CD4-positive, alpha-beta T cell treated with Interleukin-4 for 4 hours (primary cell): ENCODE data around the gene ISLR.
"Not testable (repeated sequence)": the region's sequence is repeated elsewhere in the genome, so short reads cannot be mapped to it uniquely, and the experiment has no call there.

ENCODE experiments used
- DNase-seq: peaks from one replicate; pipeline ENCODE4 v3.0.0-alpha.2; 2020

Gene ISLR

DNA sequence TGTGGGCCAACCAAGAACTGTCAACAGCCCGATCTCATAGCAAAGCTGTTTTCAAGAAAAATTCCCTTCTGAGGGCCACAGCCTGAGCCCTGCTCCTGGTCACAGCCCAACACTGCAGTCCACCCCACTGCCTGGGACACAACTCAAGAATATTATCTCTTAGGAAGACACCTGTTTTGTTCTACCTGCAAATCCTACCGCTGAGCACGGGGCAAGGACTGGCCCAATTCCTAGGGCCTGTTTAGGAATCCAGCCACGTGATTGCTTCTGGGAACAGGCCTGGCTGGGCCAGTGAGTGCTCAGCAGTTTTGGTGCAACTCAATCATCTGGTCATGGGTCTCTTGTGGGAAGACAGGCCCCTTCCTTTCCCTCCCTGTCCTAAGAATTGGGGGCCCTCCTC lies 34.9 kb upstream of the ISLR start:
- no peak for DNase-seq

DNA sequence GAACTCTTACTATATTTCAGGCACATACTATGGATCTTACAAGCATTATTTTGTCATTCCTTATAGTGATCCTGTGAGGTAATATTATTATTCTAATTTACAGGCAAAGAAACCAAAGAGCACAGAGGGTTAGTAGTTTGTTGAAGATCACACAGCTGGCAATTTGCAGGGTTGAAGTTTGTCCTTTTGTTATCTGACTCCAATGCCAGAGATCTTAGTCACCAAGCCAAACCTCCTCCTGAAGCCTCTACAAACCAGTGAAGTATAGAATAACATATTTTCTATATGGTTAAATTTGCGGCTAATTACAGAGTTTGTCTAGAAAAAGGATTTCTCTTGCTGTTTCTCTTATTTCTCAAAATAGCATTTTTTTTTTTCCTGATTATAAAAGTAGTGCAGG lies 31.9 kb upstream of the ISLR start:
- no peak for DNase-seq

DNA sequence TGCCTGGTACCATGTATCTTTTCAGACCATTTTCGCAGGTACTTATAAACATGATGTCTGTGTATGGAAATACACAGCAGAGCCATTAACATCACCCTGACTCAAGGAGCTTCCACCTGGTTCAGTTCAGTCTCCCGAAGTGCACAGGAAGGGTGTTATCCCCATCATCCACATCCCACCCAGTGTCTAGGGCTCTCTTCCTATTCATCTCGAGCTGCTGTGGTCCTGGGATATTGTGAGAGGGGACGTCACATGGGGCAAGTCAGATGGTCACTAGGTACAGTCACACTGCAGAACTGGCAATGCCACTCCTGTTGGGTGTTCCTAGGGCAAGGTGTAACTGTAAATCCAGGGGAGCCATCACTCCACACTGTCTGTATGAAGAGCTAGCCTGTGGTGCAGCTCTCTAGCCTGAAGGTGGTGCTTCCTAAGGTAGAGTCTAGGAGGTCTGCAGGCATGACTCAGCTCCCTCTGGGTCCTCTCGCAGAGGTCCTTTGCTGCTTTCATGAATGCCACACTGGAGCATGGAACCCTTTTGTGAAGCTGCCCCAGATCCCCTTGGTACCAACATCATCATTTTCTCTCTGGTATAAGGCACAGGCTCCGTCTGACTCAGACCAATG lies 29.2 kb upstream of the ISLR start:
- no peak for DNase-seq

DNA sequence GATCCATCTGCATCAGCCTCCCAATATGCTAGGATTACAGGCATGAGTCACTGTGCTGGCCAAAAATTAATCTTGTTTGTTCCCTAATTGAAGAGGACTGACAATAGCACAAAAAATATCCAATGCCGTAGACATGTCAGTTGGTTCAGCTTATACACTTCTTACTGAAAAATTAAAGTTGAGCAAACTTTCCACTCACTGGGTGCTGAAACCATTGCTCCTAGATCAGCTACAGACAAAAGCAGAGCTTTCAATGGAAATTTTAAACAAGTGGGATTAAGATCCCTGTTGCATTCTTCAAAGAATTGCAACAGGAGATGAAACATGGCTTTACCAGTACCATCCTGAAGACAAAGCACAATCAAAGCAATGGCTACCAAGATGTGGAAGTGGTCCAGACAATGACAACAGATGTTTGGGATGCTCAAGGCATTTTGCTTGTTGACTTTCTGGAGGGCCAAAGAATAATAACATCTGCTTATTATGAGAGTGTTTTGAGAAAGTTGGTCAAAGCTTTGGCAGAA lies 27.2 kb upstream of the ISLR start:
- no peak for DNase-seq

DNA sequence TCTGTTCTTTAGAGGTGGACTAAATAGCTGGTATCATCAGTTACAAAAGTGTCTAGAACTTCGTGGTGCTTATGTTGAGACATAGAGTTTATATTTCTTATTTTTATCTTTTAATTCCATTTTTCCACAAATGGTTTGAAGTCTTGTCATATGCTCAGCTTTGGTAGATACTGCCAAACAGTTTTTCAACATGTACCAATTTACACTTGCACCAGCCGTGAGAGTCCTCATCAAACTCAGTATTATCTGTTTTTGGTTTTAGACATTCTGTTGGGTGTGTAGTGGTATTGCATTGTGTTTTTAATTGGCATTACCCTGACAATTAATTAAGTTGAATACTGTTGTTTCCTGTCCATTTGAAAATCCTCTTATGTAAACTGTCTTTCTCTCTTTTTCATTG lies 26.5 kb upstream of the ISLR start:
- DNase-seq, result no peak

DNA sequence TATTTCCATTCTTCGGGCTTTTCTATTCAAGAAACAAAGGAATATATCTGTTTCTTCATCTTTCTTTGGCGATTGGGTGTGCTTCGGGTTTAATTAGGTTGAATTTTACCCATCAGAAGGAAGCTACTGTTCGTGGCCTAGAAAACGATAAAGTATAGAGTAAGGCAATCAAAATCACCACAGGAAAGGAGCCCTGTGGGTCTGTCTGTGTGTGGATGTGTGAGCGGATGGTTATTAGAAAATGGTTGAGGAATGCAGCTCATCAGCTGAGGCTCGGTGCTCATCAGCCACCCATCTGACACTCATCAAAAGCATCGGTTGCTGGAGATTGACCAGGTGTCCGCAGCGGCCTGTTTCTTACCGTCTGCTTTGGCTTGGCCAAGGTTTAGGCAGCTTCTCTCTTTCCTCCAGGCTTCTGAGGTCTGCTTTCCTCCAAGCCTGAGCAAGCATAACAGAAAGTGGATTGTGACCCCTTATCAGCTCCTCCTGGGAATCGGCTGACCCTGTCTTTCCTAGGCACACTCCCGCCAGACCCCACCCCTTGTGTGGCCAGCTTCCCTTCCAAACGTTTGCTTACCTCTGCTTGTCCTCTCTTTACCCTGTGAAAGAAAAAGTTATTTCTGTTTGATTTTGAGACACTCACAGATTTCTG lies 17.6 kb upstream of the ISLR start:
- DNase-seq, result no peak

DNA sequence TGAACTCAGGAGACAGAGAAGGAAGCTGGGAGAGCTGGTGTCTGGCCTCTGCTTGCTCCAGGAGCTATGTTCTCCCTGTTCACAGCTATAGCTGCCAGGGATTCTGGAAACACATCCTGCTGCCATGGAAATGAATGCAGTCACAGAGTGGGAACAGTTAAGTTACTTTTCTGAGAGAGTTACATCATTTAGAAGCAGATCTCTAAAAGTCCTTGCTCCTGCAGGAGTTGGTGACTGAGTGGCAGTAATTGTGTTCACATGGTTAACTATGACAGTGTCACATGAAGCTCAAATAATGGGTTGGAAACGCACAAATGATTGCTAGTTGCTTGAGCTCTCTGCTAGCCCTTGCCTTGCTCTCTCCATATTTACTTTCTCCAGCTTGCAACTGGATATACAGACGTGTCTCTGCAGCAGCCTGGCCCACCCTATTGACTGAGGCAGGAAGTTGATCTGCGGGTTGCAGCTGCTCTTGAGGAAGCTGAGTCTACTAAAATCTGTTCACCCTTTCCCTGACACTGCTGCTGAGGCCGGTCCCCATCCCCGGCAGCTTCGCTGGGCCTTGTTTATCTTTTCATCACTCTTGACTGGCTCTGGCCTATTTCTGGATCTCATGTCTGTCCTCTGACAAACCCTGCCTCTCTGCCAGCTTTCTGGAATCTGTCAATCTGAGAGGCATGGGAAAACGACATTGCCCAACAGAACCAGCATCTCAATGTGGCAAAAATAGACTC lies 16.7 kb upstream of the ISLR start:
- no peak for DNase-seq

DNA sequence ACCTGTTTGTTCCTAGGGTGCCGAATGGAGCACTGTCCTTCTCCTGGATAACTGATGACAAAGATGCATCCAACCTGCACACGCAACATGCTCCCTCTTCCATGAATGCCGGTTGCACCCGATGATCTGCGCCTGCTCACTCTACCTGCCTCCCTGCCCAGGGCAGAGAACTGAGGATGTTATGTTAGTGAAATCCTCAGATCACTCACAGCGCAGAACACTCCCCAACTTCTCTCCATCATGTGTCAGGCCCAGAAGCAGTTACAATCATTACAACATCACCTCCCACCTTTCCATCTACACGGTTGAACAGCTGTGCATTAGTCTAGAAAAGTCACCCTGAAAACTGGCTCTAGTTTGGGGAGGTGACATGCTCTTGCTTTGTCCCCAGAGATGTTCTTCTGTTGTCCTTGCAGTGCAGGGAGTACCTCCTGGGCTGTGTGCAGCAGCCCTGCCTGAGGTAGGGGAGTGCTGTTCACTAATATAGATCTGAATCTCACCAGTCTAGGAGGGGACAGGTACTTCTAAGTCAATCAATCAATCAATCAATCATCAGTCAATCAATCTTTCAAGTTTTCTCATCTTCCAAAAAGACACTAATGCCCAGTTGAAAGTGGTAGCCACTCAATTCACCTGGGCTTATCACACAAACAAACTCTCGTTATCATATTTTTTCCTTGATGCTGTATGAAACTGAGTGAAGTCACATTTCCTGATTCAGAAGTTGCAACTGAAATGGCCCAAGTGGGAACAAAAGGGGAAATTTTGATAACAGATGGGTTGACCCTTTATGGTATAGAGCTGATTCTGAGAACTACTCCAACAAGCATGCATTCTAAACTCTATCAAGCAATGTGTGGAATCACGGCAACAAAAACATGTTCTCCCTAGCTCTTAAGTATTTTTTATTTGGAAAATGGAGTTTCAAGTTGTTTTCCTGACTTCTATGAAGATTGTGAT lies 15.4 kb upstream of the ISLR start:
- DNase-seq, result no peak

DNA sequence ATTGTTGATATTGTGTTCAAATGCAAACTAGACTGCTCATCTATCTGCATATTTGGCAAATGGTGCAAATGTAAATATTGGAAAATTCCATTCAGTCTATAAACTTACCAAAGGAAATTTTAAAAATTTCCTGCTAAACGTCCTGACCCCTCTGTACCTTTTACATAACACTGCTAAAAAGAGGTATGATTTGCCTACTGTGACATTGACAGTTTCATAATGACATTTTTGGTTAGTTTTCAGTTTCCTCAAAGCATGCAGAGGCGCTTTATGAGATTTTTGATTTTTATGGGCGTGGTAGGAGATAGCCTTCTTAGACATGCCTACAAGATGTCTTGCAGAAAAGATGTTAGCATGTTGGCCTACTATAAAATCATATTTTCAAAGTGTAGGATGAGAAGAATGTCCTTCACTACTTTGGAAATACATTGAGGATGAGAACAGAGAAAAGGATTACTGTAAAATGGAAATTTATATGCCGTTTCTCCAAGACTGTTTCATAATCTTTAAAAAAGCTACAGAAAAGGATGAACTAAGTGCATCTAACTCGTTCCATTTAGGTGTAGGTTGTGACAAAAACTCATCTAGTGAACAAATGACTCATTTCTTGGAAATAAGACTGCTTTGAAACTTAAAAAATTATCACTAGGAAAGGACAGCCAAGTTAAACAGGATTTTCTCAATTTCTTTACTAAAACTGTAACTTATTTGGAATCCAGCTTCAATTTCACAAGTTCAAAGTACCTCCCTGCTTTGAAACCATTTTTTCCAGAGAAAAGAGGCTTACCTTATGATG lies 14.5 kb upstream of the ISLR start:
- DNase-seq, result no peak

DNA sequence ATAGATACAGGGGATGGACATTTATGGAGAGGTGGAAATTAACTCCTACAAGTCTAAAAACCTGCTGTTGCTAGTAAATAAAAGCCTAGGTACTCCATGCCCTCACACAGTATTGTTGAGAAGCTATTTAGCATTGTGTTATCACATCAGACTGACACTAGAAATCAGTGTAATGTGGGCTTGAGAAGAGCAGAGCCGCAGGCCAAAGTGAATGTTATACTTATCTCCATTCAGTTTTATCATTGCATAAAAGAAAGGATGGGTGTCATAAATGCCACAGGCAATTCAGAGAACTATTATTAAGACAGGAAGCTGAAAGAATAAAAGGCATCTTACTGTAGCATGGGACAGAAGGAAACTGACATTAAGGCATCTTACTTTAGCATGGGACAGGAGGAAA lies 13.7 kb upstream of the ISLR start:
- DNase-seq, result no peak

DNA sequence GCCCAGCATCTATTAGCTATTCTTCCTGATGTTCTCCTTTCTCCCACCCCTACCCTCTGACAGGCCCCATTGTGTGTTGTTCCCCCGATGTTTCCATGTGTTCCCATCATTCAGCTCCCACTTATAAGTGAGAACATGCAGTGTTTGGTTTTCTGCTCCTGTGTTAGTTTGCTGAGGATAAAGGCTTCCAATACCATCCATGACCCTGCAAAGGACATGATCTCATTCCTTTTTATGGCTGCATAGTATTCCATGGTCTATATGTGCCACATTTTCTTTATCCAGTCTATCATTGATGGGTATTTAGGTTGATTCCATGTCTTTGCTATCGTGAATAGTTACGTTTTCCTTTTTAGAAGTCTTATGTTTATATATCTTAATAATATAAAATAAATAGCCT lies 13.1 kb upstream of the ISLR start:
- DNase-seq, result not testable (repeated sequence)

DNA sequence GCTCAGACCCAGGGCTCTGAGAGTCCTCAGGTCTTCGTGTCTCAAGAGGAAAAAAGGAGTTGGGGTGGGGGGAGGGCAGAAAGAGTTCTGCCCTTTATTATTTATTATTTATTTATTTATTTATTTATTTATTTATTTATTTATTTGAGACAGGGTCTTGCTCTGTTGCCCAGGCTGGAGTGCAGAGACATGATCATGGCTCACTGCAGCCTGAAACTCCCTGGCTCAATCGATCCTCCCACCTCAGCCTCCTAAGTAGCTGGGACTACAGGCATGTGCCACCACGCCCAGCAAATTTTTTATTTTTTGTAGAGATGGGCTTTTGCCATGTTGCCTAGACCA lies 11.3 kb upstream of the ISLR start:
- not testable (repeated sequence) for DNase-seq

DNA sequence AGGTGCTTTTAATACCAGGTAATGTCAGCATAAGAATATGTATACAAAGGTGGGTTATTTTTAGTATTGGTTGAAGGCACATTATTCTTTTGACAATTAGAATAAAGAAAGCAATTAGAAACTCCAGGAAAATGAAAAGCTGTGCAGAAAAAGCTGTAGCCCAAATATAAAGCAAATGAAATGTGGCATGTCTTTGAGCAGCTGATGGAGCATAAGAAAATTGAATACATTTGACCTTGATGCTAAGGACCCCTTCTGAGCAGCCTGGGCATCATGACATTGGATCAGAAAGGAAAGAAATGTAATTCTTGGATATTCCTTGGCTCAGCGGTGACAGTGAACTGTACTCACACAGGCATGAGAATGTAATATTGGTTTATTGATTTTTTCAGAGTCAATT lies 8.0 kb upstream of the ISLR start:
- no peak for DNase-seq

DNA sequence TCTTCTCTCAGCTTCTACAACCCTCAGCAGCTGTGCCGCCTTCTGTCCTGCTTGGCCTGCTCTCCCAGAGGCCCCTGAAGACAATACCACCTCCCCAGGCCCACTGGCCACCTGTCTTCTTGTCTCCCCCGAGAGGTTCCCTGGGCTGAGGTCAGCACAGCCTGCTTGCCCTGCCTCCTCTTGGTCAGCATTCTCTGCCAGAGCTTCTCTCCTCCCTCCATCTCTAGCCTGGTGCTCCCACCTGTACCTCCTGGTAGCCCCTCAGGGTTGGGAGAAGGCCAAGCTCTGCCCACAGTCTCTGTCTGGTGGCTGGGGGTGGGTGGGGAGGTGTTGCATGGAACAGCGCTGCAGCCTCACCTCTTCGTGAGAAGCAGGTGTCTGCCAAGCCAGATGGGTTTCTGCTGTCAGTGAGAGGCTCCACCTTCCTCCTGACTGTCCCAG lies 5.6 kb upstream of the ISLR start:
- no peak for DNase-seq

DNA sequence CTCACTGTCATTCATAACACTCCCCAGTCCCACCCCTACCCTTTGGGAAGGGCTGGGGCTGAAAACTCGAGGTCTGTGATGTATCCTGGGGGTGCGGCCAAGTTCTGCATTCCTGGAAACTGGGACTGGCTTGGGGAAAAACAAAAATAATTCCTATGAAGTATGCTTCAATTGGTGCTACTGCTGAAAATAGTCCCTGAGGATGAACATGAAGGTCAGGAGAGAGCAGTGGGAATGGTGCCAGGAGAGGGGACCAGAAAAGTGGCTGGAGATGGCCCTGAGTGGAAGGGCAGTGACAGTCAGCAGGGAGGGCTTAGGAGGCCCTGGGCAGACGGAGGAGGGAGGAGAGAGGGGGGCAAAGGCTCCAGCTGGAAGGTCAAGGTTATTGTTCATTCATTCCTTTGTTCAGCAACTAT lies 4.8 kb upstream of the ISLR start:
- DNase-seq, result no peak

DNA sequence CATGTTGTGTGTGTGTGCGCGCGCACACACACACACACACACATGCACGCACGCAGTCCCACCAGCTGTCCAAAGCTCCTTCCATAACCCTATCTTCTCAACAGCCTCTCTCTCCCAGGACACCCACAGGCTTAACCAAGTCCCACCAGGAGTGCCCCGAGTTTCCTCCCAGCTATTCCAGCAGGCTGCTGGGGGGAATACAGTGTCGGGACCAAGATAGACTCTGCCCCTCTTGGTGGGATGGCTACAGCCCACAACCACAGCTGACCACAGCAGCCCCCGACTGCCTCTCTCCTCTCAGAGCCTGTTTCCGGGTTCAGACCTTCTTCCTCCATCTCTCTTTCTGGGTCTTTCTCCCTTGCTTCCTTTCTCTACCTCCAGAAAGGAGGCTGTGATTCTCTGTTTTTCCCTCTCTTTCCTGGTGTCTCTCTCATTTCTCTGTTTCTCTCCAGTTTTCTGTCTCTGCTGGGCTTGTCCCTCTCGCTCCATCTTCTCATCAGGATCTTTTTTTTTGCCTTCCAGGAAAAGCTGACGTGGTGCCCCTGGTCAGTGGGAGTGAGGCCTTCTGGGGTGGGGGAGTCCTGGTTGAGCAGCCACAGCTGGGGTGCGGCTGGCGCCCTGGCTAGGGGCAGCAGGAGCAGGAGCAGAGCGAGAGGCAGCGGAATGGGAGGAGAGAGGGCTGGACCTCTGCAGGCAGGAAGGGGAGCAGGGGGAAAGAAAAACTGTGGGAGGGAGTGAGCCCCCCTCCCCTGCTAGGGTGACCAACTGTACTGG lies 3.3 kb upstream of the ISLR start:
- no peak for DNase-seq

DNA sequence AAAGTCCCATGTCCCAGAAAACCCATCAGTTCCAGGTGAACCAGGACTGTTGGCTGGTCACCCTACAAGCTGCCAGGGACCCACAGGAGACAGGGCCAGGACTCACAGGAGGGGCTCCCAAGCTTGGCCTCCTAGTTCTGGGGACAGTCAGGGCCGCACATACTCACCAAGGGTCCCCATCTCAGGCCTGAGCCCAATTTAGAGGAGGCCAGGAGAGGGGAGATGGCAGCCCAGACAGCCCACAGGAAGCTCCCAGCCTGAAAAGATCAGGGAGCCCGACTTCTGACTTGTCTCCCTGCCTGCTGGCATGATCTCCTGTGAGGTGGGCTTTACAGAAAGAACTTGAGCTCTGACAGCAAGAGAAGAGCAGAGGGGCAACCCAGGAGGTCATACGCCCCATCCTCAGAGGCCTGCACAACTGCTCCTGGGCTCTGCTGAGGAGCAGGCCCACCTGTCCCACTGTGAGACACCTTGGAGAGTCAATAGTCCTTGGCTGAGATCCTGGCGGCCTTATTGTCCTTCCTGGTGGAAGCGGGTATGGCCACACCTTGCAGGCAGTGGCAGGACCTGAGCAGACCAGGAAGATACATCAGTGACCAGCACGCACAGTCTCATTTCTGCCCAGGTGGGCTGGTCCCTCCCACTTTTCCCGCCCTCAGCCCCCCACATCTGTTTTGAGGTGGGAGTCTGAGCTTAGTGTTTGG lies 2.5 kb upstream of the ISLR start:
- DNase-seq, result no peak

DNA sequence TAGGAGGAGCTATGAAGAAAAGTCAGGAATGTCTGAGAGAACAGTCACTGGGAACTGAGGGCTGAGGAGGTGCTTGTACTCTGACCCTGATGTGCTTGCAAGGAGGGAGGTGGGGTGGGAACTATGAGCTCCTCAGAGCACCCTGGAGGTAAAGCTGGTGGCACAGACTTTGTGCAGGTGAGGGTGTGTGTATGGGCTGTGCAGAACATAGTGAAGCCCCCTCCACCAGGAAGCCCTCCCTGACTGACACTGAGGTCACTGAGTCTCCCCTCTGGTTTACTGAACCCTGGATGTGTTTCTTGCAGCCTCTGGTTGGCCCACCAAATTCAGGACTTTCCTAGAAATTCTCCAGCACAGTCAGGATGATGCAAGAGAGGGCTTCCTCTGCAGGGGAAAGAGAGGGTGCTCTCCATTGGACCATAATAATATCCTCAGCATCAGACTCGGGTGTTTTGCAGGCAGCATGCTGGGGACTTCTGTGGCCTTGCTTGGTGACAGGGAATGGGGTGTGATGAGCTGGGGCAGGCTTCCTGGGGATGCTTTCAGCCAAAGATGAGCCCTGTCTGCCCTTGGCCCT lies 1.5 kb upstream of the ISLR start:
- no peak for DNase-seq

DNA sequence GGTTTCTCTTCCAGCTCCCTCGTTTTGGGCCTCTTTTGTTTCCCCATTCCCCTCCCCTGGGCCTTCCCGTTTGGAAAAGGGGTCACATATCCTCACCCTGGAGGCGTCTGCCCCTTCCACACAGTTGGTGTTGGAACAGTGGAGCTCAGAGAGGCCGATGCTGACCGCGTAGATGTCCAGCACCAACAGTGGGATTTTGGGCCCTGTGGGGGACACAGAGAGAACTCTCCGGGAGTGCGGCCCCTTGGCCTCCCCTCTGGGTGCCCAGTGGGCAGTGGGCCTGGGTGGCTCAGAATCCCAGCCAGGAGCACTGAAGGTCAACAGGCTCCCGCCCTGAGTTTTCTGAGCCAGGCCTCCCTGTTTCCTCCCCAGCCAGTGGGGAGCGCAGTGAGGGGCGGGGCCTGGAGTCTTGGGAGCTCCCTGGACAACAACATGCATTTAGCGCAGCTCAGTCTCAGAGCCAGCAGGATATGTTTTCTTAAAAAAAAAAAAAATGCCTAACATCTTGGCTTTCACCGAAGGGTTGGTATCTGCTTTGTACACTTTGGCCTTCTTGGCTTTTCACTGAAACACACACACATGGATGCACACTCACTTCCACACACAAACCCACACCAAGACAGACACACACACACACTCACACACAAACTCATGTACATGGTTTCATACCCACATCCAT lies 670 bp upstream of the ISLR start:
- DNase-seq, result no peak
